H1 (cell line): Measurements from ENCODE around the gene SPINT1. TPM values are rescaled to one million over a fixed set of nuclear protein-coding genes. Genes with fewer than 3 reads are reported as not detected.

ENCODE experiments used
- CTCF ChIA-PET: fragments of 300-600 bp; sonication (Branson Sonifier 250); formaldehyde crosslinking; loops from one replicate; lab custom pipeline; 2021; ENCODE audit not compliant: partially characterized antibody; lab: Charles Lee
- POLR2A ChIA-PET: fragments of 300-600 bp; sonication (Branson Sonifier 250); formaldehyde crosslinking; loops from one replicate; lab custom pipeline; 2021; ENCODE audit warnings: inconsistent platforms; ENCODE audit not compliant: partially characterized antibody; lab: Charles Lee
- DNase-seq, 2 experiments: peaks; one replicate each; pipeline versions ENCODE4 v3.0.0 to v3.0.0-alpha.2; 2010 to 2022; ENCODE audit warnings: low spot score in 2 of 2, low read depth in 1 of 2, mixed read lengths in 1 of 2
- FAIRE-seq: peaks from 2 replicates; lab custom pipeline; 2011; peaks lifted over from hg19 to GRCh38; lab: Jason Lieb, UNC
- H2AFZ ChIP-seq: 2 replicates; pipeline ENCODE4 v1.8.1; 2012; ENCODE audit warnings: low read length, inconsistent platforms
- H2AK5ac ChIP-seq: 2 replicates; pipeline ENCODE4 v1.6.1; 2013; ENCODE audit warnings: low read depth, low read length
- H2BK120ac ChIP-seq: replicated peaks from 2 replicates; pipeline ENCODE3; 2013; ENCODE audit warnings: low read depth, low read length, inconsistent platforms
- H2BK12ac ChIP-seq: 2 replicates; pipeline ENCODE4 v1.6.1; 2013; ENCODE audit warnings: low read depth, low read length
- H2BK15ac ChIP-seq: 2 replicates; pipeline ENCODE4 v1.6.1; 2013; ENCODE audit warnings: low read length
- H2BK20ac ChIP-seq: 2 replicates; pipeline ENCODE4 v1.6.1; 2013; ENCODE audit warnings: low read length
- H2BK5ac ChIP-seq: 2 replicates; pipeline ENCODE4 v1.6.1; 2013; ENCODE audit warnings: low read depth, low read length
- H3K14ac ChIP-seq: 2 replicates; pipeline ENCODE4 v1.6.1; 2013; ENCODE audit warnings: inconsistent platforms; ENCODE audit not compliant: insufficient read length
- H3K18ac ChIP-seq: 2 replicates; pipeline ENCODE4 v1.6.1; 2013; ENCODE audit warnings: low read length; ENCODE audit errors: extremely low read depth
- H3K23ac ChIP-seq: 2 replicates; pipeline ENCODE4 v1.6.1; 2013; ENCODE audit warnings: inconsistent platforms; ENCODE audit not compliant: insufficient read length
- H3K23me2 ChIP-seq: 2 replicates; pipeline ENCODE4 v1.6.1; 2013; ENCODE audit warnings: low read depth, low read length
- H3K27ac ChIP-seq: 2 replicates; pipeline ENCODE4 v1.6.1; 2011; ENCODE audit warnings: low read depth, low read length, inconsistent platforms
- H3K27me3 ChIP-seq, 4 experiments: replicated peaks in 1 of 4; 1 replicate in 1 of 4; 2 replicates in 3 of 4; pipeline versions ENCODE4 v1.6.1 to v1.8.1; 2011 to 2013; ENCODE audit warnings: low read length in 3 of 4, mild to moderate bottlenecking in 3 of 4, inconsistent platforms in 2 of 4, mixed read lengths in 2 of 4, moderate library complexity in 1 of 4; ENCODE audit not compliant: control insufficient read depth in 3 of 4, insufficient read depth in 3 of 4; ENCODE audit errors: extremely low read depth in 1 of 4
- H3K36me3 ChIP-seq, 4 experiments: 2 replicates each; pipeline versions ENCODE4 v1.6.1 to v1.8.1; 2011 to 2013; ENCODE audit warnings: mild to moderate bottlenecking in 4 of 4, low read length in 3 of 4, moderate library complexity in 2 of 4, control low read depth in 1 of 4, inconsistent platforms in 1 of 4; ENCODE audit not compliant: insufficient read depth in 4 of 4, control insufficient read depth in 2 of 4
- H3K4ac ChIP-seq: replicated peaks from 2 replicates; pipeline ENCODE3; 2013; ENCODE audit warnings: low read length, low read depth, mixed read lengths, inconsistent platforms; ENCODE audit not compliant: insufficient read length
- H3K4me1 ChIP-seq, 4 experiments: replicated peaks in 1 of 4; 1 replicate in 1 of 4; 2 replicates in 3 of 4; pipeline versions ENCODE4 v1.6.1 to v1.8.1; 2011 to 2013; ENCODE audit warnings: low read length in 3 of 4, inconsistent platforms in 2 of 4, mixed read lengths in 1 of 4; ENCODE audit not compliant: insufficient read depth in 4 of 4, control insufficient read depth in 3 of 4
- H3K4me2 ChIP-seq, 2 experiments: 2 replicates each; pipeline versions ENCODE4 v1.6.1 to v1.8.1; 2011 to 2013; ENCODE audit warnings: low read depth in 2 of 2, low read length in 2 of 2, control low read depth in 1 of 2, inconsistent platforms in 1 of 2, mild to moderate bottlenecking in 1 of 2; ENCODE audit not compliant: insufficient read depth in 1 of 2
- H3K4me3 ChIP-seq, 4 experiments: fragments of 200-600, 300-600 bp in 1 of 4; sonication (generic), shearing (Covaris generic), sonication (Bioruptor Twin) in 1 of 4; 2 replicates each; pipeline versions ENCODE4 v1.5.1 to v1.8.1; 2011 to 2016; ENCODE audit warnings: low read length in 4 of 4, low read depth in 3 of 4, control low read depth in 2 of 4, inconsistent platforms in 2 of 4, mild to moderate bottlenecking in 2 of 4, mixed read lengths in 1 of 4, moderate library complexity in 1 of 4; ENCODE audit not compliant: insufficient read depth in 2 of 4; ENCODE audit errors: extremely low read depth in 1 of 4
- H3K56ac ChIP-seq: replicated peaks from 2 replicates; pipeline ENCODE3; 2013; ENCODE audit warnings: low read depth, mild to moderate bottlenecking, mixed read lengths, low read length, inconsistent platforms; ENCODE audit not compliant: insufficient read length
- H3K79me1 ChIP-seq: 2 replicates; pipeline ENCODE4 v1.6.1; 2013; ENCODE audit warnings: low read depth, low read length, control low read depth
- H3K79me2 ChIP-seq, 2 experiments: 2 replicates each; pipeline versions ENCODE4 v1.6.1 to v1.8.1; 2012 to 2013; ENCODE audit warnings: low read length in 2 of 2, mild to moderate bottlenecking in 2 of 2, inconsistent platforms in 1 of 2; ENCODE audit not compliant: insufficient read depth in 2 of 2, control insufficient read depth in 1 of 2
- H3K9ac ChIP-seq, 4 experiments: replicated peaks in 1 of 4; 1 replicate in 1 of 4; 2 replicates in 3 of 4; pipeline versions ENCODE4 v1.6.1 to v1.8.1; 2011 to 2013; ENCODE audit warnings: low read depth in 3 of 4, low read length in 3 of 4, control low read depth in 2 of 4, mild to moderate bottlenecking in 2 of 4, moderate library complexity in 2 of 4, inconsistent platforms in 1 of 4; ENCODE audit errors: extremely low read depth in 1 of 4
- H3K9me3 ChIP-seq, 2 experiments: 2 replicates each; pipeline versions ENCODE4 v1.6.1 to v1.8.1; 2012 to 2013; ENCODE audit warnings: mild to moderate bottlenecking in 2 of 2, moderate library complexity in 2 of 2, control low read depth in 1 of 2, inconsistent platforms in 1 of 2, low read depth in 1 of 2, low read length in 1 of 2, mixed read lengths in 1 of 2; ENCODE audit not compliant: insufficient read depth in 2 of 2
- H4K20me1 ChIP-seq, 2 experiments: replicated peaks in 1 of 2; 2 replicates each; pipeline versions ENCODE3 to v1.8.1; 2011 to 2013; ENCODE audit warnings: inconsistent platforms in 2 of 2, low read length in 2 of 2, mild to moderate bottlenecking in 1 of 2; ENCODE audit not compliant: insufficient read depth in 2 of 2, control insufficient read depth in 1 of 2
- H4K5ac ChIP-seq: 2 replicates; pipeline ENCODE4 v1.6.1; 2013; ENCODE audit warnings: low read length, low read depth, mixed read lengths, inconsistent platforms; ENCODE audit not compliant: insufficient read length
- H4K8ac ChIP-seq: 2 replicates; pipeline ENCODE4 v1.8.0; 2013; ENCODE audit warnings: mild to moderate bottlenecking, moderate library complexity, low read length, inconsistent platforms; ENCODE audit not compliant: insufficient read depth; ENCODE audit errors: extremely low read depth
- H4K91ac ChIP-seq: replicated peaks from 2 replicates; pipeline ENCODE3; 2013; ENCODE audit warnings: low read length, mixed read lengths, inconsistent platforms; ENCODE audit not compliant: insufficient read length
- MAFK ChIP-seq: IDR thresholded peaks from 2 replicates; pipeline ENCODE4 v1.6.1; 2012; ENCODE audit warnings: low read depth, mild to moderate bottlenecking, improper control_type of control experiment, low read length
- SRF ChIP-seq: IDR thresholded peaks from 2 replicates; pipeline ENCODE4 v1.6.1; 2011; ENCODE audit warnings: mild to moderate bottlenecking, low read depth, low read length, moderate library complexity
- YY1 ChIP-seq: IDR thresholded peaks from 2 replicates; pipeline ENCODE4 v1.6.1; 2011; ENCODE audit warnings: low read depth, mild to moderate bottlenecking, low read length
- WGBS, 2 experiments: shearing (Covaris generic) in 1 of 2; methylation state at CpG; one replicate each; pipeline versions ENCODE4 v1.1.6 to v1.1.7; 2013 to 2015; ENCODE audit warnings: low lambda C conversion rate in 2 of 2, mixed read lengths in 2 of 2, inconsistent platforms in 1 of 2, low coverage in 1 of 2, missing lambda C conversion rate in 1 of 2; ENCODE audit not compliant: insufficient replicate concordance in 2 of 2, insufficient coverage in 1 of 2, insufficient read length in 1 of 2; ENCODE audit errors: extremely low coverage in 1 of 2, missing lambda C conversion rate in 1 of 2; 5-methylcytosine and 5-hydroxymethylcytosine counted together
- polyA plus RNA-seq, 7 experiments: library from polyadenylated mRNA; depleted of rRNA in 3 of 7; stranded (reverse) in 5 of 7; unstranded in 2 of 7; fragments of >200 nt in 5 of 7; fragments of 200-250 nt in 2 of 7; gene quantifications; 1 replicate in 5 of 7; 2 replicates in 1 of 7; 4 replicates in 1 of 7; pipeline versions ENCODE4 v1.2.1 to v1.2.3, GENCODE V29; 2011 to 2013; ENCODE audit warnings: missing spikeins in 2 of 7, mixed read lengths in 2 of 7
- total RNA-seq: library from RNA; stranded (reverse); fragmentation: NEBNext Ultra II Directional; extraction: Animal tissue kit (Norgen Biotek cat#: 25700); gene quantifications from 2 replicates; pipeline ENCODE4 v1.2.1, GENCODE V29; 2021

Gene SPINT1
- total and polyA plus RNA-seq, 2 of the 8 experiments (the other 6 are each of a cell fraction or from before 2014, with no cell fraction given): 117 to 155 TPM

DNA sequence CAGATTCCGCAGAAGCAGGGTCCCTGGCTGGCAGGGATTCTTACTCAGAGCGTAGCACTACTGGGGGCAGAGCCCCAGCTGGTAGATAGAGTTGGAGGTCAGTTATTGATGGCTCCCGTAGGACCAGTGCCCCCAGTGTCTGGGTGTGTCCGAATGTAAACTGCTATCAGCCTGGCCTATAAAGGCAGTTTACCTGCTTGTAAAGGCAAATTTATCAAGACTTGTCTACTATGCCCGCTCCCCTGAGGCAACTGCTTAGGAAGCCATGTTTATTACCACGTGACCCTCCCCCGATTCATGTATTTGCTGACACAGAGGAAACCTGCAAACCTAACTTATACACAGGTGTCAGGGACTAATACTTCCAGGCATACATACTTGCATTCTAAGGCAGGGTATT is 14.7 kb upstream of the SPINT1 start:
- Histone ChIP-seq H3K79me1 (no peaks in the 10 kb centered on the region), H3K9ac (no peak overlapping the region)
- CTCF ChIA-PET: interaction anchor here (1.2 to 3.7 kb wide), 2 partner anchors 20 to 29 kb away, joined by 3 to 18 read pairs; no protein-coding TSS in a partner anchor
- no peak for TF ChIP-seq SRF
- peak; percentile 43; the same call in 1 of the 2 replicates for TF ChIP-seq MAFK
- 0 out of 2 replicates have a peak, but pooled peaks have one; percentile 52 for TF ChIP-seq YY1
- TF ChIP-seq, all 59 proteins: peak for 2
- FAIRE-seq (no peak), DNase-seq (no peak)
- Histone ChIP-seq H3K56ac (no peak overlapping the region), H3K14ac (no peak overlapping the region), H3K4me2 (no peak overlapping the region), H2BK120ac (no peak overlapping the region), H3K4ac (no peak overlapping the region), H4K5ac (no peak overlapping the region), H3K4me3 (no peak overlapping the region), H2BK15ac (no peak overlapping the region), H2AK5ac (no peak overlapping the region), H3K23me2 (no peaks in the 10 kb centered on the region), H4K20me1 (no peaks in the 10 kb centered on the region), H4K8ac (no peak overlapping the region), H3K36me3 (no peaks in the 10 kb centered on the region), H2BK20ac (no peak overlapping the region), H3K79me2 (no peaks in the 10 kb centered on the region), H2BK12ac (no peak overlapping the region), H3K27me3 (no peaks in the 10 kb centered on the region), H2AFZ (peak overlapping the region; percentile 79; the same call in 1 of the 2 replicates), H4K91ac (no peak overlapping the region), H3K23ac (no peak overlapping the region), H3K9me3 (no peaks in the 10 kb centered on the region), H3K18ac (no peak overlapping the region), H3K27ac (no peak overlapping the region), H3K4me1 (no peaks in the 10 kb centered on the region), H2BK5ac (no peak overlapping the region)
- POLR2A ChIA-PET: interaction anchor here (1.2 to 2.9 kb wide), 3 partner anchors 15 to 124 kb away, joined by 3 to 10 read pairs (median 5); partner anchors contain the start of genes CHAC1 and SPINT1
- 89% methylated on average over 7 of the region's 7 CpGs; no CpG with 5 or more reads in 1 of the 2 experiments for WGBS, 2 experiments
